ENCODE results near the gene OSBPL1A.

DNA sequence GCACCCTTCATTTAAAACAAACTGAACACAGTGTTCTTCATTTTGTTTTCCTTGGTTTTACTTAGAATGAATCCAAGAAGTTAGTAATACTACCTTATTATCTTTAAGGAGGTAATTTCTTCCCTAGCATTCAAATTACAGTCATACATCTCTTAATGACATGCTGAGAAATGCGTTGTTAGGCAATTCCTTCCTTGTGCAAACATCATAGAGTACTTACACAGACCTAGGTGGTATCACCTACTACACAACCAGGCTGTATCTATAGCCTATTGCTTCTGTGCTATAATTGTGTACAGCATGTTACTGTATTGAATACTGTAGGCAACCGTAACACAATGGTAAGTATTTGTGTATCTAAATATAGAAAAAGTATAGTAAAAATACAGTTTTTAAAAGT, 267.1 kb downstream of the OSBPL1A start:
- TF ChIP-seq EZH2 (IDR thresholded peaks at IDR 0.05; ENCODE audit: insufficient read depth, poor library complexity, severe bottlenecking): no peak
- TF ChIP-seq EZH2phosphoT487 (IDR thresholded peaks at IDR 0.05; ENCODE audit: insufficient read depth, low read depth): no peak

Measured in GM23248 (cell line).